HG03565 (cell line): ENCODE data around the gene PGAP2.
"Not testable (repeated sequence)": the region's sequence is repeated elsewhere in the genome, so short reads cannot be mapped to it uniquely, and the experiment has no call there.

Source experiments
- ATAC-seq: cut with Tn5 transposase; IDR thresholded peaks from one replicate; pipeline ENCODE4 v1.9.1; 2021; ENCODE audit warnings: mild to moderate bottlenecking, moderate library complexity; ENCODE audit not compliant: unreplicated experiment

Gene PGAP2

GRCh38 chr11:3854977-3855807 is 46.8 kb downstream of the PGAP2 start, which contains the start of gene STIM1:
Gene STIM1 (plus strand): TSS chr11:3855664. CDS start chr11:3856271, 607 bp downstream.
- ATAC-seq: peak; percentile 58

GRCh38 chr11:3855808-3856491 is 47.6 kb downstream of the PGAP2 start:
- ATAC-seq: peak; percentile 9

- ATAC-seq: no peak
Measured at GRCh38 chr11:3856856-3857553, 48.6 kb downstream of the PGAP2 start.

DNA sequence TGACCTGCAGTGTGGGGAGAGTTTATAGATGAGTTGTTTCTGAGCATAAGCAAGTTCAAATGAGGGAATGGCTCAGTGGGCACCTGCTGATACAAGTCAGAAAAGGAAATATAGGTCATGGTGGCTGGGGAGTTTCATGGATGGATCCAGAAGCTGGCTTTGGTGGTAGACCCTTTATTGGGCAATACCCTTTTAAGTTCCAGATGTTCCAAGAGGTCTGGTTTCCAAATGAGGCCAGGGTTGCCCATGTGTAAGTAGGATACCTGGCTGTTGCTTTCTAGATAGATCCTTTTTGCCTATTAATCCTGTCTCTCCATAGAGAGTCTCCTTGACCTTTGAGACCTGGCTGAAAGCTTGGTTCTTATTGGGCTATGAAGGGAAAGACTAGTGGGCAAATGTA is 49.3 kb downstream of the PGAP2 start:
- ATAC-seq: no peak

GRCh38 chr11:3859373-3859881 is 51.1 kb downstream of the PGAP2 start:
- ATAC-seq: peak; percentile 30

DNA sequence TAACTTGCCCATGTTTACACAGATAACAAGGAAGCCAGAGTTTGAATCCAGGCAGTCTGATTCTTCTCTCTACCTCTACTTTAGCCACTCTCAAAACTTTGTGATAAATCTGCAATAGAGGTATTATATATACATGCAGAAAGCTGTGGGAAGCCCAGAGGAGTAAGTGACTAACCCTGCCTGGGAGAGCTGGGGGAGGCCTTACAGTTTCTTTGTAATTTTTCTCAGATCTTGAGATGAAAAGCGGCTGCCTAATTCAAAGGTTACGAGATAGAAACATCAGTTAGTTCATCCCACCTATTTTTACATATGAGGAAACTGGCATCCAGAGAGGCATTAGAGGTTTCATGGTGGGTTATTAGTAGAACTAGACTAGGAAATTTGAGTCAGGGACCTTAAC is 52.0 kb downstream of the PGAP2 start:
- no peak for ATAC-seq

DNA sequence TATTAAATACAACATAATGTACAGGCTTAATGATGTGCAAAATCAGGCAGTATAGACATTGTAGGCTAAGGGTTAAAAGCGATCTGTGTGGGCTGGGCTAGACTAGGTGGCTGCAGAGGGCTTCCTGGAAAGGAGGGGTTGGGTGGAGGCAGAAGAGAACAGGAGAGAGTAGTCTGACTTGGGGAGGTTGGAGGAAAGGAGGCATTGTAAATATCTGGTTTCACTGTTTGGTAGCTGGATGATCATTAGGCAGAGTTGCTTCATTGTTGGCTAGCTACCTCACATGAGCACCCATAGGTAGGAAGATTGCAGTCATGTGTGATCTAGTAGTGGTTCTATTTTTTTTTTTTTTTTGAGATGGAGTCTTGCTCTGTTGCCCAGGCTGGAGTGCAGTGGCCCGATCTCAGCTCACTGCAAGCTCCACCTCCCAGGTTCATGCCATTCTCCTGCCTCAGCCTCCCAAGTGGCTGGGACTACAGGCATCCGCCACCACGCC is 52.6 kb downstream of the PGAP2 start:
- not testable (repeated sequence) for ATAC-seq

DNA sequence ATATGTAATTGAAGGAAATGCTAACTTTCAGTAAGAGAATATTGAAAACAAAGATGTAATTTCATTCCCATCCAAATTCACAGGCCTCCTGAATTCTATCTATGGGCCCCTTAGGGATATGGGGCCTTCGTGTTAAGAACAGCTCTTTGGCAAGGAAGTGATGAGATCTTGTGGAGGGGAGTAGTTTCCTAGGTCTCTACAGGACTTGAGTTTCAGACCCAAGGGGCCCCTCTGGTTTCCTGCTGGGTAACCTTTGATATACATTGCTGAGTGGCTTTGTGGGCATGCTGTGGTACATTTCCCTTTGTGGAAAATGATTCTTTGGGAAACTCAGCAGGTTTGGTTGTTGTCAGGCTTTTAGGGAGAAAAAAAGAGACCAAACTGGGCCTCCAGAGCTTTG is 53.3 kb downstream of the PGAP2 start:
- no peak for ATAC-seq

- no peak for ATAC-seq
Measured at GRCh38 chr11:3865388-3866193, 57.2 kb downstream of the PGAP2 start.

DNA sequence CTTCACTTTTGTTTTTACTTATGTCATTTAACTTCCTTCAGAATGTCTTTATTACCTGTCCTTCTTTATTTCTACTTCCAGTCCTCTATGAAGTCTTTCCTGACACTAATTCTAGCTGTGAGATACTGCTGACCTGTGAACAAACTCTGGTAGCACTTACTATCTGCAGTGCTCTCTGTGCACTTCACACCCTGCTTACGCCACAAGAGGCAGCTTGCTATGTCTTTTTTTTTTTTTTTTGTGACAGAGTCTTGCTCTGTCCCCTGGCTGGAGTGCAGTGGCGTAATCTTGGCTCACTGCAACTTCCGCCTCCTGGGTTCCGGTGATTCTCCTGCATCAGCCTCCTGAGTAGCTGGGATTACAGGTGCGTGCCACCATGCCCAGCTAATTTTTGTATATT is 57.8 kb downstream of the PGAP2 start:
- ATAC-seq: peak; percentile 33

GRCh38 chr11:3866836-3867208 is 58.5 kb downstream of the PGAP2 start:
- no peak for ATAC-seq

- peak; percentile 42 for ATAC-seq
Measured at GRCh38 chr11:3867209-3868091, 59.1 kb downstream of the PGAP2 start.

- ATAC-seq: no peak
Measured at GRCh38 chr11:3873712-3874349, 65.5 kb downstream of the PGAP2 start.
